Natural killer cell (primary cell): ENCODE results near the gene LCN15. TPM values are rescaled to one million over a fixed set of nuclear protein-coding genes. Genes with fewer than 3 reads are reported as not detected.

Source experiments
- ATAC-seq, 3 donors: fragments of 150-1000 bp in 2 of 3; fragments of 200-7000 bp in 1 of 3; cut with Tn5 transposase; 1 replicate in 1 of 3; 2 replicates in 2 of 3; pipeline ENCODE4 v1.10.0; 2021; ENCODE audit warnings: mild to moderate bottlenecking in 2 of 3, moderate library complexity in 2 of 3
- DNase-seq, 2 donors: peaks; one replicate each; pipeline versions ENCODE4 v3.0.0 to v3.0.0-alpha.2; 2013 to 2021; ENCODE audit warnings: mixed read lengths in 1 of 2
- H3K27ac ChIP-seq: one replicate; pipeline ENCODE4 v1.5.1; 2013; ENCODE audit warnings: mild to moderate bottlenecking, low read length
- H3K27me3 ChIP-seq: one replicate; pipeline ENCODE4 v1.6.1; 2013; ENCODE audit warnings: low read length; ENCODE audit not compliant: control insufficient read depth, insufficient read depth
- H3K36me3 ChIP-seq: one replicate; pipeline ENCODE4 v1.6.1; 2013; ENCODE audit warnings: low read length; ENCODE audit not compliant: control insufficient read depth, insufficient read depth
- H3K4me1 ChIP-seq: one replicate; pipeline ENCODE4 v1.6.1; 2013; ENCODE audit warnings: low read length; ENCODE audit not compliant: control insufficient read depth, insufficient read depth
- H3K4me3 ChIP-seq: one replicate; pipeline ENCODE4 v1.5.1; 2013; ENCODE audit warnings: low read length
- H3K9me3 ChIP-seq: one replicate; pipeline ENCODE4 v1.6.1; 2013; ENCODE audit warnings: low read length; ENCODE audit not compliant: control insufficient read depth, insufficient read depth
- H3K27ac Mint-ChIP-seq, 2 donors: one replicate each; pipeline ENCODE4 v1.8.0; 2022; ENCODE audit warnings: mild to moderate bottlenecking in 2 of 2, mixed read lengths in 2 of 2, moderate library complexity in 1 of 2
- H3K27me3 Mint-ChIP-seq, 2 donors: one replicate each; pipeline ENCODE4 v1.8.0; 2022; ENCODE audit warnings: low read depth in 2 of 2, mixed read lengths in 2 of 2
- H3K36me3 Mint-ChIP-seq: one replicate; pipeline ENCODE4 v1.8.0; 2022; ENCODE audit warnings: mixed read lengths
- H3K4me1 Mint-ChIP-seq, 2 donors: one replicate each; pipeline ENCODE4 v1.8.0; 2022; ENCODE audit warnings: mixed read lengths in 2 of 2
- H3K4me3 Mint-ChIP-seq: one replicate; pipeline ENCODE4 v1.8.0; 2022; ENCODE audit warnings: mild to moderate bottlenecking, moderate library complexity, mixed read lengths
- H3K9me3 Mint-ChIP-seq, 2 donors: one replicate each; pipeline ENCODE4 v1.8.0; 2022; ENCODE audit warnings: mixed read lengths in 2 of 2
- WGBS: methylation state at CpG from one replicate; pipeline ENCODE4 v1.1.7; 2013; ENCODE audit warnings: missing lambda C conversion rate; ENCODE audit not compliant: insufficient coverage; 5-methylcytosine and 5-hydroxymethylcytosine counted together
- intact Hi-C: fragments of 100-400 bp; cut with micrococcal nuclease; formaldehyde crosslinking; loops from one replicate; pipeline ENCODE4 v1.14.2; 2022
- total RNA-seq, 4 donors: library from RNA; stranded (reverse); fragments of 120-200 nt in 1 of 4; gene quantifications; one replicate each; pipeline versions ENCODE4 v1.2.3 to v1.2.4, GENCODE V29; 2013 to 2022
- TF ChIP-seq, protein P1 (sequence below): fragments of 200-600 bp; IDR thresholded peaks from one replicate; pipeline ENCODE4 v1.8.0; 2022; ENCODE audit warnings: antibody characterized with exemption

LCN15 gene
- total RNA-seq, 3 donors from 2014 or later (not counting 1 experiment from before 2014, with no cell fraction given), result not detected

DNA sequence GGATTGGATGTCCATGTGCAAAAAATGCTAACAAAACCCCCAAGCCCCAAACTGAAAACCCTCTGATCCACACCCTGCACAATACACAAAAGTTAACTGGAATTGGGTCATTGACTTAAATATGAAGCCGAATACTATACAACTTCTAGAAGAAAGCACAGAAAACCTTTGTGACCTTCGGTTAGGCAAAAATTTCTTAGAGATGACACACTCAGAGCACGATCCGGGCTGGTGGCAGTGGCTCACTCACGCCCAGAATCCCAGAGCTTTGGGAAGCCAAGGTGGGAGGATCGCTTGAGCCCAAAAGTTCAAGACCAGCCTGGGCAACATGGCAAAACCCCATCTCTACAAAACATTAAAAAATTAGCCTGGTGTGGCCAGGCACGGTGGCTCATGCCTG is 53.8 kb downstream of the LCN15 start:
- Mint-ChIP-seq H3K27ac (no peak overlapping the region), H3K9me3 (no peaks in the 10 kb centered on the region), H3K4me1 (peaks cover 6 to 7% of the 10 kb centered on the region in 2 donors), H3K27me3 (peaks cover 19 to 34% of the 10 kb centered on the region in 2 donors), H3K36me3 (no peaks in the 10 kb centered on the region), H3K4me3 (no peak overlapping the region)
- TF ChIP-seq, protein P1, sequence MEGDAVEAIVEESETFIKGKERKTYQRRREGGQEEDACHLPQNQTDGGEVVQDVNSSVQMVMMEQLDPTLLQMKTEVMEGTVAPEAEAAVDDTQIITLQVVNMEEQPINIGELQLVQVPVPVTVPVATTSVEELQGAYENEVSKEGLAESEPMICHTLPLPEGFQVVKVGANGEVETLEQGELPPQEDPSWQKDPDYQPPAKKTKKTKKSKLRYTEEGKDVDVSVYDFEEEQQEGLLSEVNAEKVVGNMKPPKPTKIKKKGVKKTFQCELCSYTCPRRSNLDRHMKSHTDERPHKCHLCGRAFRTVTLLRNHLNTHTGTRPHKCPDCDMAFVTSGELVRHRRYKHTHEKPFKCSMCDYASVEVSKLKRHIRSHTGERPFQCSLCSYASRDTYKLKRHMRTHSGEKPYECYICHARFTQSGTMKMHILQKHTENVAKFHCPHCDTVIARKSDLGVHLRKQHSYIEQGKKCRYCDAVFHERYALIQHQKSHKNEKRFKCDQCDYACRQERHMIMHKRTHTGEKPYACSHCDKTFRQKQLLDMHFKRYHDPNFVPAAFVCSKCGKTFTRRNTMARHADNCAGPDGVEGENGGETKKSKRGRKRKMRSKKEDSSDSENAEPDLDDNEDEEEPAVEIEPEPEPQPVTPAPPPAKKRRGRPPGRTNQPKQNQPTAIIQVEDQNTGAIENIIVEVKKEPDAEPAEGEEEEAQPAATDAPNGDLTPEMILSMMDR, result no peak
- ATAC-seq, result no peak
- 94% methylated on average over 7 of the region's 7 CpGs for WGBS
- H3K4me3 ChIP-seq, result no peak overlapping the region
- no peaks in the 10 kb centered on the region for H3K36me3 ChIP-seq
- intact Hi-C loops, result no loop called here
- peaks cover 14% of the 10 kb centered on the region for H3K27me3 ChIP-seq
- H3K9me3 ChIP-seq, result no peaks in the 10 kb centered on the region
- no peak for DNase-seq
- no peak overlapping the region for H3K27ac ChIP-seq
- peaks cover 14% of the 10 kb centered on the region for H3K4me1 ChIP-seq

Other genes starting within 250 kb of the LCN15 start
- 100 to 1,000 TPM; 126 to 228 (median 192) TPM for gene NOTCH1, start 218.5 kb downstream of the LCN15 start, total RNA-seq
- under 1 TPM; 0.28 to 0.47 (median 0.29) TPM for gene EGFL7, start 101.6 kb downstream of the LCN15 start, total RNA-seq
- 10 to 100 TPM; 10.3 to 19.4 (median 12.0) TPM for gene AGPAT2, start 77.1 kb downstream of the LCN15 start, total RNA-seq
- gene DIPK1B, start 51.9 kb downstream of the LCN15 start, total RNA-seq, result under 1 TPM in 2 of 3 donors, not detected in 1; 0.31 to 0.39 TPM
- not detected for gene LCN10, start 21.6 kb downstream of the LCN15 start, total RNA-seq
- not detected for gene LCN6, start 16.0 kb downstream of the LCN15 start, total RNA-seq
- not detected for gene LCN8, start 6.3 kb downstream of the LCN15 start, total RNA-seq
- 10 to 100 TPM; 22.4 to 26.9 (median 26.6) TPM for gene TMEM141, start 26.8 kb upstream of the LCN15 start, total RNA-seq
- gene CCDC183, start 31.8 kb upstream of the LCN15 start, total RNA-seq, result under 1 TPM; 0.56 to 0.75 (median 0.65) TPM
- gene RABL6, start 43.4 kb upstream of the LCN15 start, total RNA-seq, result 10 to 100 TPM; 72.7 to 82.5 (median 75.9) TPM
- 10 to 100 TPM; 26.6 to 35.6 (median 31.5) TPM for gene AJM1, start 78.0 kb upstream of the LCN15 start, total RNA-seq
- 10 to 100 TPM; 63.5 to 69.8 (median 67.7) TPM for gene PHPT1, start 84.9 kb upstream of the LCN15 start, total RNA-seq
- 1 to 10 TPM; 4.6 to 6.5 (median 5.8) TPM for gene MAMDC4, start 87.8 kb upstream of the LCN15 start, total RNA-seq
- gene EDF1, start 101.8 kb upstream of the LCN15 start, total RNA-seq, result 100 to 1,000 TPM; 208 to 255 (median 227) TPM
- 10 to 100 TPM; 17.4 to 35.5 (median 25.0) TPM for gene TRAF2, start 122.0 kb upstream of the LCN15 start, total RNA-seq
- gene FBXW5, start 180.2 kb upstream of the LCN15 start, total RNA-seq, result 100 to 1,000 TPM; 117 to 144 (median 136) TPM
- gene C8G, start 180.7 kb upstream of the LCN15 start, total RNA-seq, result 1 to 10 TPM; 3.9 to 8.5 (median 7.3) TPM
- gene LCN12, start 187.8 kb upstream of the LCN15 start, total RNA-seq, result 10 to 100 TPM in 1 of 3 donors, 1 to 10 TPM in 2; 9.2 to 11.3 (median 9.8) TPM
- gene PTGDS, start 213.0 kb upstream of the LCN15 start, total RNA-seq, result 100 to 1,000 TPM; 157 to 361 (median 296) TPM
- 1 to 10 TPM; 4.9 to 8.4 (median 8.2) TPM for gene LCNL1, start 218.5 kb upstream of the LCN15 start, total RNA-seq
- 100 to 1,000 TPM; 161 to 188 (median 161) TPM for gene PAXX, start 227.9 kb upstream of the LCN15 start, total RNA-seq
- gene CLIC3, start 232.1 kb upstream of the LCN15 start, total RNA-seq, result 100 to 1,000 TPM; 144 to 286 (median 161) TPM